Ascending aorta (tissue), 2 donors: ENCODE measurements around the gene STRADB. TPM values are rescaled to one million over a fixed set of nuclear protein-coding genes. Genes with fewer than 3 reads are reported as not detected.

Experiments
- DNase-seq, 2 donors: peaks; one replicate each; pipeline ENCODE4 v3.0.0-alpha.2; 2019; ENCODE audit warnings: low spot score in 2 of 2
- H3K27ac ChIP-seq, 2 donors: fragments of 200-600 bp; sonication (generic); one replicate each; pipeline ENCODE4 v1.5.1; 2016 to 2017; ENCODE audit warnings: mild to moderate bottlenecking in 1 of 2
- H3K27me3 ChIP-seq: fragments of 200-600 bp; sonication (generic); one replicate; pipeline ENCODE4 v1.5.1; 2017
- H3K36me3 ChIP-seq, 2 donors: fragments of 200-600 bp; sonication (generic); one replicate each; pipeline ENCODE4 v1.5.1; 2016
- H3K4me1 ChIP-seq, 2 donors: fragments of 200-600 bp; sonication (generic); one replicate each; pipeline ENCODE4 v1.5.1; 2016 to 2017; ENCODE audit warnings: mild to moderate bottlenecking in 1 of 2
- H3K4me3 ChIP-seq, 2 donors: fragments of 200-600 bp; sonication (generic); one replicate each; pipeline ENCODE4 v1.5.1; 2016 to 2017; ENCODE audit warnings: mild to moderate bottlenecking in 1 of 2
- H3K9me3 ChIP-seq, 2 donors: fragments of 200-600 bp; sonication (generic); one replicate each; pipeline ENCODE4 v1.5.1; 2016
- CTCF ChIP-seq, 3 experiments: fragments of 200-600 bp in 2 of 3; fragments of 450-650 bp in 1 of 3; sonication (generic) in 2 of 3; IDR thresholded peaks; one replicate each; pipeline ENCODE4 v1.5.1; 2016 to 2019; ENCODE audit warnings: antibody characterized with exemption in 3 of 3, mild to moderate bottlenecking in 1 of 3, moderate library complexity in 1 of 3
- intact Hi-C: fragments of 100-400 bp; cut with DNase I; formaldehyde crosslinking; loops from one replicate; pipeline ENCODE4 v1.15.1; 2023
- total RNA-seq: library from RNA; depleted of rRNA; stranded (reverse); fragments of >200 nt; gene quantifications from one replicate; pipeline ENCODE4 v1.1.0, GENCODE V29; 2016

The STRADB gene
- total RNA-seq, 1 donor from 2014 or later: 22.8 TPM

- H3K27me3 ChIP-seq: no peaks in the 10 kb centered on the region
- no peak overlapping the region for H3K4me3 ChIP-seq
- no peak for DNase-seq
- TF ChIP-seq CTCF (IDR thresholded peaks at IDR 0.05): no peak
- no peaks in the 10 kb centered on the region for H3K9me3 ChIP-seq
- no peaks in the 10 kb centered on the region for H3K4me1 ChIP-seq
- no peaks in the 10 kb centered on the region for H3K36me3 ChIP-seq
- intact Hi-C loops: no loop called here
- H3K27ac ChIP-seq: no peak overlapping the region
These were observed 61.7 kb downstream of the STRADB start for GRCh38 chr2:201513271-201513670.

GRCh38 chr2:201515573-201516246 is 64.2 kb downstream of the STRADB start:
- Histone ChIP-seq H3K36me3 (no peaks in the 10 kb centered on the region), H3K27ac (no peak overlapping the region), H3K4me1 (no peaks in the 10 kb centered on the region), H3K27me3 (no peaks in the 10 kb centered on the region), H3K9me3 (peaks cover 0 to 6% of the 10 kb centered on the region in 2 donors), H3K4me3 (no peak overlapping the region)
- no peak for TF ChIP-seq CTCF (IDR thresholded peaks at IDR 0.05)
- intact Hi-C loops: no loop called here
- no peak for DNase-seq

DNA sequence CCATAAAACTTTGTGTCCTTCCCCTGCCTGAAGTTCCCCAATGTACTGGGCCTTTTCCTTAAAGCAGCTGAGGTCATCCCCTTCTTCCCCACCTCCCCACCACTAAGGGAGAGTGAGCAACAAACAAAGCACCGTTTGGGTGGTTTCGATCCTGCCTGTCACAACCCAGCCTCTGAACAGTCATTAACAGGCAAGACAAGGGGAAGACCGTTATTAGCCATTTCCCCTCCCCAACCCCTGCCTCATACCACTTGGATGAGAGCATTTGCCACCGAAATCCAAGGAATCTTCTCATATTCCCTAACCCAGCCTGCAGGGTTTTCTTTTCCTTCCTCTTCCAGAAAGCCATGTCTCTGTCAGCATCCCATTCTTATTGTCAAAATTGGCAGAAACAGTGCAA is 65.6 kb downstream of the STRADB start:
- H3K27me3 ChIP-seq: no peaks in the 10 kb centered on the region
- H3K36me3 ChIP-seq: no peaks in the 10 kb centered on the region
- intact Hi-C loops: no loop called here
- no peak overlapping the region for H3K27ac ChIP-seq
- no peak for DNase-seq
- peaks cover 0 to 6% of the 10 kb centered on the region in 2 donors for H3K9me3 ChIP-seq
- no peak for TF ChIP-seq CTCF (IDR thresholded peaks at IDR 0.05)
- H3K4me3 ChIP-seq: no peak overlapping the region
- no peaks in the 10 kb centered on the region for H3K4me1 ChIP-seq

DNA sequence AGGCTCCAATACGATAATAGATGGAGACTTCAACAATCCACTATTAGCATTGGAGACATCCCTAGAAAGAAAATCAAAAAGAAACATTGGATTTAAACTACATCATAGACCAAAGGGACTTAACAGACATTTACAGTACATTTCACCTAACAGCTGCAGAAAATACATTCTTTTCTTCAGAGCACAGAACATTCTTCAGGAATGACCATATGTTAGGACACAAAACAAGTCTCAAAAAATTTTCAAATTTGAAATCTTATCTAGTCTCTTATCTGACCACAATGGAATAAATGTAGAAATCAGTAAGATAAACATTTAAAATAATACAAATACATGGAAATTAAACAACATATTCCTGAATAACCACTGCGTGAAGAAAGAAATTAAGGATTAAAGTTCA is 68.7 kb downstream of the STRADB start:
- Histone ChIP-seq H3K4me1 (no peaks in the 10 kb centered on the region), H3K36me3 (no peaks in the 10 kb centered on the region), H3K9me3 (peaks cover 0 to 18% of the 10 kb centered on the region in 2 donors), H3K27ac (no peak overlapping the region), H3K4me3 (no peak overlapping the region), H3K27me3 (no peaks in the 10 kb centered on the region)
- intact Hi-C loops: no loop called here
- DNase-seq: no peak
- TF ChIP-seq CTCF (IDR thresholded peaks at IDR 0.05): no peak

DNA sequence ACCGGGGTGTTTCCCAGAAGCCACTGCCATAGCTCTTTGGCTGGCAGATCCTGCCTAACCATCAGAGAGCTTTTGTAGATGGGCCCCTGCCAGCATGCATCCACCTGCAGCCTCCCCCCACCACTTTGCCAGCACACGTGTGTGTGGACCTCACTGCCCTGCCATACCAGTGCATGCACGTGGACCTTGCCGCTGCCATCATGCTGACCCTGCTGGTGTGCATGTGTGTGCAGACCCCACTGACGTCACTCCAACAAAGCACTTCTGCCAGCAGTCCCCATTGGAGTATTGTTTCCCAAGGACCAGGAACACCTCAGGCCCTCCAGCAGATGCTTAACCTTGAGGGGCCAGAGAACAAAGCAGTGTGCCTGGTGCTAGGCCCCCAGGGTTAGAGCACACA is 71.4 kb downstream of the STRADB start:
- TF ChIP-seq CTCF (IDR thresholded peaks at IDR 0.05): no peak
- no peak overlapping the region for H3K4me3 ChIP-seq
- H3K27me3 ChIP-seq: no peaks in the 10 kb centered on the region
- H3K27ac ChIP-seq: no peak overlapping the region
- H3K36me3 ChIP-seq: no peaks in the 10 kb centered on the region
- DNase-seq: no peak
- H3K9me3 ChIP-seq: peaks cover 0 to 23% of the 10 kb centered on the region in 2 donors
- intact Hi-C loops: no loop called here
- no peaks in the 10 kb centered on the region for H3K4me1 ChIP-seq

GRCh38 chr2:201523506-201523905 is 72.0 kb downstream of the STRADB start:
- H3K9me3 ChIP-seq: peaks cover 0 to 24% of the 10 kb centered on the region in 2 donors
- no peaks in the 10 kb centered on the region for H3K27me3 ChIP-seq
- H3K27ac ChIP-seq: no peak overlapping the region
- no peak for TF ChIP-seq CTCF (IDR thresholded peaks at IDR 0.05)
- intact Hi-C loops: no loop called here
- H3K4me1 ChIP-seq: no peaks in the 10 kb centered on the region
- no peaks in the 10 kb centered on the region for H3K36me3 ChIP-seq
- DNase-seq: no peak
- H3K4me3 ChIP-seq: no peak overlapping the region
